ENCODE results near the gene SELENOV. TPM values are rescaled to one million over a fixed set of nuclear protein-coding genes. Genes with fewer than 3 reads are reported as not detected.
A peak's percentile ranks its signal among the peaks of the same experiment; 100 is the strongest.

SELENOV gene
- total RNA-seq, 1 donor from 2014 or later = 0.73 TPM

DNA sequence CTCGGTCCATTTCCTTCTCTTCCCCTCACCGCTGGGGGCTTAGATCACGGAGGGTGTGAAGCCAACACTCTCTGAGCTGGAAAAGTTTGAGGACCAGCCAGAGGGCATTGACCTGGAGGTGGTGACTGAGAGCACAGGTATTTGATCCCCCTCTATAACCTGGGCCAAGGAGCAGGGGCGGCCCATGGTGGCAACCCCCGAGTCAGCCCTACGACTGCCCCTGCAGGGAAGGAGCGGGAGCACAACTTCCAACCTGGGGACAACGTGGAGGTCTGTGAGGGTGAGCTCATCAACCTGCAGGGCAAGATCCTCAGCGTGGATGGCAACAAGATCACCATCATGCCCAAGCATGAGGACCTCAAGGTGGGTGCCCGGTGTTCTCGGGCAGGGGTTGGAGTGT is 45.9 kb upstream of the SELENOV start:
- Histone ChIP-seq H3K9me3 (ENCODE audit: low read depth) (no peaks in the 10 kb centered on the region), H3K36me3 (no peaks in the 10 kb centered on the region), H2AFZ (replicated peaks) (no peak overlapping the region), H3K4me1 (no peaks in the 10 kb centered on the region), H3K4me2 (no peak overlapping the region), H3K27me3 (no peaks in the 10 kb centered on the region), H3K4me3 (no peak overlapping the region), H4K20me1 (ENCODE audit: low read depth) (no peaks in the 10 kb centered on the region), H3K9ac (no peak overlapping the region), H3F3A (ENCODE audit: low read depth) (no peaks in the 10 kb centered on the region), H3K27ac (no peak overlapping the region), H3K79me2 (ENCODE audit: low read depth) (no peaks in the 10 kb centered on the region)
- no peak for DNase-seq (ENCODE audit: low spot score)
- H3K36me3 Mint-ChIP-seq = peaks cover 43% of the 10 kb centered on the region
- no peaks in the 10 kb centered on the region for H3K4me1 Mint-ChIP-seq
- H3K27me3 Mint-ChIP-seq (ENCODE audit: insufficient read depth, low read depth) = peaks cover 6% of the 10 kb centered on the region
- TF ChIP-seq, protein P1, sequence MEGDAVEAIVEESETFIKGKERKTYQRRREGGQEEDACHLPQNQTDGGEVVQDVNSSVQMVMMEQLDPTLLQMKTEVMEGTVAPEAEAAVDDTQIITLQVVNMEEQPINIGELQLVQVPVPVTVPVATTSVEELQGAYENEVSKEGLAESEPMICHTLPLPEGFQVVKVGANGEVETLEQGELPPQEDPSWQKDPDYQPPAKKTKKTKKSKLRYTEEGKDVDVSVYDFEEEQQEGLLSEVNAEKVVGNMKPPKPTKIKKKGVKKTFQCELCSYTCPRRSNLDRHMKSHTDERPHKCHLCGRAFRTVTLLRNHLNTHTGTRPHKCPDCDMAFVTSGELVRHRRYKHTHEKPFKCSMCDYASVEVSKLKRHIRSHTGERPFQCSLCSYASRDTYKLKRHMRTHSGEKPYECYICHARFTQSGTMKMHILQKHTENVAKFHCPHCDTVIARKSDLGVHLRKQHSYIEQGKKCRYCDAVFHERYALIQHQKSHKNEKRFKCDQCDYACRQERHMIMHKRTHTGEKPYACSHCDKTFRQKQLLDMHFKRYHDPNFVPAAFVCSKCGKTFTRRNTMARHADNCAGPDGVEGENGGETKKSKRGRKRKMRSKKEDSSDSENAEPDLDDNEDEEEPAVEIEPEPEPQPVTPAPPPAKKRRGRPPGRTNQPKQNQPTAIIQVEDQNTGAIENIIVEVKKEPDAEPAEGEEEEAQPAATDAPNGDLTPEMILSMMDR (IDR thresholded peaks at IDR 0.05) = no peak
- TF ChIP-seq EZH2 (IDR thresholded peaks at IDR 0.05) = no peak
- no peak for TF ChIP-seq EZH2phosphoT487 (IDR thresholded peaks at IDR 0.05)
- no peaks in the 10 kb centered on the region for H3K9me3 Mint-ChIP-seq
- H3K4me3 Mint-ChIP-seq = peak overlapping the region; percentile 52
- no peak overlapping the region for H3K27ac Mint-ChIP-seq

- peaks cover 6% of the 10 kb centered on the region for H3K27me3 Mint-ChIP-seq (ENCODE audit: insufficient read depth, low read depth)
- Histone ChIP-seq H3K4me1 (no peaks in the 10 kb centered on the region), H3K9me3 (ENCODE audit: low read depth) (no peaks in the 10 kb centered on the region), H3K4me2 (no peak overlapping the region), H3K36me3 (no peaks in the 10 kb centered on the region), H3K79me2 (ENCODE audit: low read depth) (no peaks in the 10 kb centered on the region), H3F3A (ENCODE audit: low read depth) (no peaks in the 10 kb centered on the region), H3K9ac (no peak overlapping the region), H3K4me3 (no peak overlapping the region), H3K27ac (no peak overlapping the region), H3K27me3 (no peaks in the 10 kb centered on the region), H4K20me1 (ENCODE audit: low read depth) (no peaks in the 10 kb centered on the region), H2AFZ (replicated peaks) (no peak overlapping the region)
- H3K4me3 Mint-ChIP-seq = peak overlapping the region; percentile 17
- H3K4me1 Mint-ChIP-seq = no peaks in the 10 kb centered on the region
- TF ChIP-seq, protein P1 (IDR thresholded peaks at IDR 0.05) = no peak
- TF ChIP-seq EZH2phosphoT487 (IDR thresholded peaks at IDR 0.05) (no peak), EZH2 (IDR thresholded peaks at IDR 0.05) (no peak)
- H3K27ac Mint-ChIP-seq = no peak overlapping the region
- DNase-seq (ENCODE audit: low spot score) = no peak
- H3K36me3 Mint-ChIP-seq = peaks cover 44% of the 10 kb centered on the region
- H3K9me3 Mint-ChIP-seq = no peaks in the 10 kb centered on the region
Measured at GRCh38 chr19:39469567-39469966, 45.4 kb upstream of the SELENOV start.

DNA sequence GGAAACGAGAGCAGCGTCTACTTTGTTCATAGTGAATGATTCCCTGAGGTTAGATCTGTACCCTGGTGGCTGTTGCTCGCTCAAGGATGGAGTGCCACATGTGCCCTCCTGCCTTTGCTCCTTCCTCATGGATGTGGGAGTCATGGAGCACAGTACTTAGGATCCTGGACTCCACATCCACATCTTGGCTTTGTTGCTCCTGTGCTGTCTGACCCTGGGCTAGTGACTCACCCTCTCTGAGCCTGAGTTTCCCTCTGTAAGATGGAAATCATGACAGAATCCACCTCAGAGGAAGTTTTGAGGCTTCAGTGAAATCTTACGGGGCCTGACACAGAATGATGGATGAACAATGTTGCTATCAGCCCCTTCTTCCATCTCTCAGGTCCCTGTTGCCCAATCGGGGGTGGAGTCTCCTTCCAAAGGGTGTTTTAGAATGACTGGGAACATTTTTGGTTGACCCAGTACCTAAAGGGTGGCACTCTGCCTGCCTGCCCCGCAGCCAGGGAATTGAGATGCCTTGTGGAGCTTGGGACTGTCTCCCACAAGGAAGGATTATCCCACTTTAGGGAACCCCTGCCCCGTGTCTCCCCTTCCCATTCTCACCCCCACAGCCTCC is 44.1 kb upstream of the SELENOV start:
- Histone ChIP-seq H3K27ac (no peak overlapping the region), H3K9me3 (ENCODE audit: low read depth) (no peaks in the 10 kb centered on the region), H3K36me3 (no peaks in the 10 kb centered on the region), H3K4me1 (no peaks in the 10 kb centered on the region), H2AFZ (replicated peaks) (no peak overlapping the region), H3K27me3 (no peaks in the 10 kb centered on the region), H4K20me1 (ENCODE audit: low read depth) (no peaks in the 10 kb centered on the region), H3K79me2 (ENCODE audit: low read depth) (no peaks in the 10 kb centered on the region), H3K4me3 (no peak overlapping the region), H3K4me2 (no peak overlapping the region), H3F3A (ENCODE audit: low read depth) (no peaks in the 10 kb centered on the region), H3K9ac (no peak overlapping the region)
- Mint-ChIP-seq H3K27me3 (ENCODE audit: insufficient read depth, low read depth) (peaks cover 6% of the 10 kb centered on the region), H3K4me3 (no peak overlapping the region), H3K36me3 (peaks cover 42% of the 10 kb centered on the region), H3K4me1 (no peaks in the 10 kb centered on the region), H3K9me3 (no peaks in the 10 kb centered on the region), H3K27ac (no peak overlapping the region)
- TF ChIP-seq EZH2 (IDR thresholded peaks at IDR 0.05) (no peak), EZH2phosphoT487 (IDR thresholded peaks at IDR 0.05) (no peak)
- TF ChIP-seq, protein P1 (IDR thresholded peaks at IDR 0.05) = no peak
- DNase-seq (ENCODE audit: low spot score) = no peak
